ENCODE measurements around the gene GALNT9.

GALNT9 gene

DNA sequence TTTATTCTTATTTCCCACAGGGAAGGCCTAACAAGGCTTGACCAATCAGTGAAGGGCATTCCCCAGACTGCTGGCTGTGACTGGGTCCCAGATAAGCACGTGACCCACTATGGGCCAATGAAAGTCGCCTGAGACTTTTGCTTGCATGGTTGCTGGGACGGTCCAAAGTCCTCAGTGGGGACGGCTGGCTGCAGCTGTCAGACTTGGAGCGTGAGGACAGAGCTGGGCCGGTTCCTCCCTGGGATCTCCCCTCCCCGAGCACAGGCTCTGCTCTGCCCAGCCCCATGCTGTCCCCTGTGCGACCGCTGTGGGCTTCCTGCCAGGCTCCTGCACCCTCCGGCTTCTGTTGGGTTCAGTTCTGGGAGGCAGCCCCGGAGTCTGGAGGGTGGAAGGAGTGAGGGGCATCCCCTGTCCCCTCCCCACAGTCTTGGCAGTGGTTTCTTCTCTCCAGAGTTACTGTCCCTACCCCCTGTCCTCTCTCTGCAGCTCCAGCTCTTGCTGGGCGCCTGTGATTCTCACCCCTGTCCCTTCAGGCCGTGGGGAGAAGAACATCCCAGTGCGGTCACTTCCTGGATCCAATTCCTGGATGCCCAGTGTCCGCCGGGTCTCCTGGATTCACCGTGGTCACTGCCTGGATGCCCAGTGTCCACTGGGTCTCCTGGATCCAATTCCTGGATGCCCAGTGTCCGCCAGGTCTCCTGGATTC is 50.1 kb downstream of the GALNT9 start:
- Mint-ChIP-seq H3K27me3 (peaks cover 66% of the 10 kb centered on the region), H3K4me3 (no peak overlapping the region), H3K27ac (no peak overlapping the region), H3K4me1 (peaks cover 15% of the 10 kb centered on the region), H3K9me3 (no peaks in the 10 kb centered on the region)
- ATAC-seq (no peak), DNase-seq (no peak)

- Mint-ChIP-seq H3K9me3 (no peaks in the 10 kb centered on the region), H3K27ac (peak overlapping the region in 1 of 2 donors; percentile 12), H3K4me3 (no peak overlapping the region), H3K4me1 (peaks cover 9% of the 10 kb centered on the region), H3K27me3 (peaks cover 59% of the 10 kb centered on the region)
- ATAC-seq (no peak), DNase-seq (no peak)
Observed at GRCh38 chr12:132278401-132279183, 50.8 kb downstream of the GALNT9 start.

DNA sequence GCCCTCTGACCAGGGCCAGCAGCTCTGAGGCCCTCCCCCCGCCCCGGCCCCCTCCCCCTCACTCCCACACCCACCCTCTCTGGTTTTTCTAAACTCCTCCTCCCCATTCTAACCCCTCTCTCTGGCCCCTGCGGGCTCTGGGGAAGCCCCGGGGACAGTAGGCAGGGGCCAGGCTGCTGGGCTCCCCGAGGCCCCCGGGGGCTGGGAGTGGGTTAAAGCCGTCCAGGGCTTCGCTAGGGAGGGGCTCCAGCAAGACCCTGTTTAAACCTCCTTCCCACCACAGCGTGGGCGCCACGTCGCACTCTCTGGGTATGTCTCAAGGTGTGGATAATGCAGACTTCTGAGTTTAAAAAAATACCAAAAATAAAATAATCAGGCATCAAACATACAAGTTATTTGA is 51.4 kb downstream of the GALNT9 start:
- Mint-ChIP-seq H3K4me1 (peaks cover 3% of the 10 kb centered on the region), H3K27ac (peak overlapping the region in 1 of 2 donors; percentile 63), H3K9me3 (no peaks in the 10 kb centered on the region), H3K27me3 (peaks cover 59% of the 10 kb centered on the region), H3K4me3 (no peak overlapping the region)
- no peak for DNase-seq
- no peak for ATAC-seq

DNA sequence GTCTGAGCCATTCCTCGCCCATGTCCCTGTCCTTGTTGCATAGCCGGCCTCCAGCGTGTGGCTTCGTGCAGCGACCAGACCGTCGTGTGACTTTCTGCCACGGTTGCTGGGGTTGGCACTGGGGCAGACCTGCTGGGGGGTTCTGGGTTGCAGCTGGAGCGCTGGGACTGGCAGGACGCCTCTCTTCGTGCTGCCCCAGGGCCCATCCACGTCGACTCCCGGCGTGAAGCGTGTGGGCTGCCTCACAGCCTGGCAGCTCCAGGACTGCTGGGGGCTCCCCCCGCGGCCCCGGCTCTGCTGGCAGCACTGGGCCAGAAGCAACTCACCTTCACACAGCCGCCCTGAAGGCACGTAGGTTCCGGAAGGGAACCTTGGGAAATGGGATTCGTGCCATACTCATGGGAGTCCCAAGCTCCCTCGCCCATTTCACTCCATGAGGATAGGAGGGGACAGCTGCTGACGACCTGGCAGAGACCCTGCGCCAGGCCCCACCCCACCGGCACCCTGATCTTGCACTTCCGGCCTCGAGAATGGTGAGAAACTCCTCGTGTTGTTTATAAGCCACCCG is 51.9 kb downstream of the GALNT9 start:
- Mint-ChIP-seq H3K27ac (no peak overlapping the region), H3K4me3 (no peak overlapping the region), H3K9me3 (no peaks in the 10 kb centered on the region), H3K4me1 (no peaks in the 10 kb centered on the region), H3K27me3 (peaks cover 59% of the 10 kb centered on the region)
- DNase-seq (no peak), ATAC-seq (no peak)

DNA sequence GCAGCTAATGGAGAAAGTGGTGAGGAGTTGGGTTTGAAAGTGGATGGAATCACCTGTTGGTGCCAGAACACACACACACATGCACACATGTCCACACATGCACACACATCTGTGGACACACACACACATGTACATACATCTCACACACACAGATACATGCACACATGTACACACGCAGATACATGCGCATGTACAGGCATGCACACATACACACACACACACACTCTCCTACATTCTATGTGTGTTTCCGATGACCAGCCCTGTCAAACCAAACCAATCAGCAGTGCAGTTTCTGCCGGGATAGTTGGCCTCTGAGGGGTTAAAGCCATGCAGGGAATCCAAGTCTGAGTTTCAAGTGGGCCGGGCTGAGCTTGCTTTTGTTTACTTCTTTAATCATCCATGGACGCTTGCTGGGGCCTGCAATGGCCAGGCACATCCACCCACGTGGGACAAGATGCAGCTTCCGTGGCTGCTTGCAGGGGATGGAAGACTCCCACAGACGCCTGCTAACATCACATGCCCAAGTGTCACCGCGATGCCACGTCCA is 52.5 kb downstream of the GALNT9 start:
- Mint-ChIP-seq H3K27ac (no peak overlapping the region), H3K4me1 (no peaks in the 10 kb centered on the region), H3K27me3 (peaks cover 59% of the 10 kb centered on the region), H3K4me3 (no peak overlapping the region), H3K9me3 (no peaks in the 10 kb centered on the region)
- DNase-seq (no peak), ATAC-seq (no peak)

DNA sequence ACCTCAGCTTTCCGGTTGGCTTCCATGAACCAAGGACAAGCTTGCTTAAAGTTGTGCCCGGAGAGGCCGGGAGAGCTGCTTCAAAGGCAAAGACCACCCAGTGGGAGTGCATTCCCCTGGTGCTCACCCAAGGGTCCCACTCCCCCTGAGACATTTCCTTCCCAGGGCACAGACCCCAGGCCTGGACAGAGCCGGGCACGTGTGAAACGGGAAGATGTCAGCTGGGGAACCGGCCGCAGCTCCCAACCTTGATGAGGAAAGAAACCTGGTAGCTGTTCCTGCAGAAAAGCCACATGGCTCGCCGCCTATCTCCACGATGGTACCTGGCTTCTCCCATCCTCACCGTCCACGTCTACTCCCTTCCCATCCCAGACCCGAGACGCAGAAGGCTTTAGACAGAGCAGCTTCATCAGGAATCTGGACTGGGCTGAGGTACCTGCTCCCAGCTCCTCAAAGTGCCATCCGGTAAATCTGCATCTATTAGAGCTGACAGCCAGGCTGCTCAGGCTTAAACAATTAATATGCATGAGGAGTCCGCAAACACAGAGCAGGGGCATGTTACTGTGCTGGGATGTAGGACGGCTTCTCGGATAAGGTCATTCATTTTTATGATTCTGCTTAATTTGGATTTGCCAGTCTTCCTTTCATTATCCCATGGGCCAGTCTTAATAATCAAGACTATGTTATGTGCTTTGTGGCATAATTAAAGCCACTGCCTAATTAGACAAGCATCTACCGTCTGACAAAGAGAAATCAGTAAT is 53.1 kb downstream of the GALNT9 start:
- no peaks in the 10 kb centered on the region for H3K4me1 Mint-ChIP-seq
- peaks cover 59% of the 10 kb centered on the region for H3K27me3 Mint-ChIP-seq
- ATAC-seq (no peak), DNase-seq (no peak)
- no peaks in the 10 kb centered on the region for H3K9me3 Mint-ChIP-seq
- H3K4me3 Mint-ChIP-seq, result no peak overlapping the region
- no peak overlapping the region for H3K27ac Mint-ChIP-seq

- H3K27me3 Mint-ChIP-seq, result peaks cover 56% of the 10 kb centered on the region
- ATAC-seq, result no peak
- H3K27ac Mint-ChIP-seq, result no peak overlapping the region
- H3K9me3 Mint-ChIP-seq, result no peaks in the 10 kb centered on the region
- no peak overlapping the region for H3K4me3 Mint-ChIP-seq
- no peak for DNase-seq
- no peaks in the 10 kb centered on the region for H3K4me1 Mint-ChIP-seq
Observed at GRCh38 chr12:132275631-132276030, 53.8 kb downstream of the GALNT9 start.

DNA sequence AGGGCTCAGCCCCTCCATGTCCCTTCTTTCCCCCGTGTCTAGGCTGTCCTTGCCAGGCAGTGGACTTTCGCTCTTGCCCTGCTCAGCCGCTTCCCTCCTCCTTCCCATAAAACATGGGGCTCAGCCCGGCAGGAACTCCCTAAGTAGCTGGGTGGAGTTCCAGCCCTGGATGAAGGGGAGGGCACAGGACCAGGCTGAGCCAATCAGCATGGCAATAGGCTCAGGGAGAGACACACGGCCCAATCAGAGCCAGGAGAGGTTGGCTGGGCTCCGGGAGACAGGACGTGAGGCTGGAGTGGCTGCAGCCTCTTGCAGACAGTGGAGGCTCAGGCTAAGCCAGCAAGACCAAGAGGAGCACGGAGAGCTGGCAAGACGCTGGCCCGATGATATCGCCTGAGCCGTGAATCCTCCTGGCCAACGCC is 54.3 kb downstream of the GALNT9 start:
- Mint-ChIP-seq H3K27me3 (peaks cover 55% of the 10 kb centered on the region), H3K27ac (no peak overlapping the region), H3K4me3 (no peak overlapping the region), H3K4me1 (no peaks in the 10 kb centered on the region), H3K9me3 (no peaks in the 10 kb centered on the region)
- DNase-seq (no peak), ATAC-seq (no peak)

DNA sequence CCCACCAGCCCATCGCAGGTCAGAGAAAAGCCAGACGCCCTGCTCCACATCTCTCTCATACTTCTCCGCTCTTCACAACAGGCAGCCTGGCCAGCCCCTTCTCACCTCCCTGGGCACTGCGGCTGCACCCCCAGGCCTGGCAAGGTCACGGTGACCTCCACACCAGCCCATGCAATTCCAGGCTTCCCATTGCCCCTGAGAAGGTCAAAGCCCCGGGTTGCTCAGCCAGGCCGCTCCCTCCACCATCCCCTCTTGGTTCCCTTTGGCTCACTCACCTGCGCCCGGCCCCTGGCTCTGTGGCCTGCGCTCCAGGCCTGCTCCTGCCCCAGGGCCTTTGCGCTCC is 55.4 kb downstream of the GALNT9 start:
- Mint-ChIP-seq H3K27ac (no peak overlapping the region), H3K4me1 (no peaks in the 10 kb centered on the region), H3K27me3 (peaks cover 44% of the 10 kb centered on the region), H3K9me3 (no peaks in the 10 kb centered on the region), H3K4me3 (no peak overlapping the region)
- ATAC-seq (no peak), DNase-seq (no peak)

GRCh38 chr12:132272711-132273110 is 56.7 kb downstream of the GALNT9 start:
- DNase-seq (no peak), ATAC-seq (no peak)
- Mint-ChIP-seq H3K4me3 (no peak overlapping the region), H3K27me3 (peaks cover 33% of the 10 kb centered on the region), H3K9me3 (no peaks in the 10 kb centered on the region), H3K27ac (no peak overlapping the region), H3K4me1 (no peaks in the 10 kb centered on the region)

- peaks cover 24% of the 10 kb centered on the region for H3K27me3 Mint-ChIP-seq
- no peak for DNase-seq
- H3K27ac Mint-ChIP-seq, result no peak overlapping the region
- H3K4me1 Mint-ChIP-seq, result no peaks in the 10 kb centered on the region
- ATAC-seq, result no peak
- no peak overlapping the region for H3K4me3 Mint-ChIP-seq
- no peaks in the 10 kb centered on the region for H3K9me3 Mint-ChIP-seq
Observed at GRCh38 chr12:132271755-132272092, 57.7 kb downstream of the GALNT9 start.

- Mint-ChIP-seq H3K4me3 (no peak overlapping the region), H3K27me3 (peaks cover 18% of the 10 kb centered on the region), H3K4me1 (no peaks in the 10 kb centered on the region), H3K9me3 (no peaks in the 10 kb centered on the region), H3K27ac (peak overlapping the region in 1 of 2 donors; percentile 83)
- DNase-seq (no peak), ATAC-seq (no peak)
Observed at GRCh38 chr12:132270969-132271754, 58.2 kb downstream of the GALNT9 start.

GRCh38 chr12:132270516-132270915 is 58.9 kb downstream of the GALNT9 start:
- Mint-ChIP-seq H3K27ac (peak overlapping the region in 1 of 2 donors; percentile 83), H3K4me1 (no peaks in the 10 kb centered on the region), H3K9me3 (no peaks in the 10 kb centered on the region), H3K4me3 (no peak overlapping the region), H3K27me3 (peaks cover 14% of the 10 kb centered on the region)
- no peak for DNase-seq
- ATAC-seq, result no peak

GRCh38 chr12:132269271-132269968 is 60.0 kb downstream of the GALNT9 start:
- no peaks in the 10 kb centered on the region for H3K9me3 Mint-ChIP-seq
- no peak for ATAC-seq
- DNase-seq, result no peak
- no peaks in the 10 kb centered on the region for H3K4me1 Mint-ChIP-seq
- no peak overlapping the region for H3K27ac Mint-ChIP-seq
- H3K27me3 Mint-ChIP-seq, result peaks cover 7% of the 10 kb centered on the region
- no peak overlapping the region for H3K4me3 Mint-ChIP-seq
